SIG-M5 treated with dmso at 0.1 percent for 504 hours (cell line): Measurements from ENCODE around the gene TEC.
A peak's percentile ranks its signal among the peaks of the same experiment; 100 is the strongest.
"Not testable (repeated sequence)": the region's sequence is repeated elsewhere in the genome, so short reads cannot be mapped to it uniquely, and the experiment has no call there.

ENCODE experiments used
- DNase-seq: peaks from one replicate; lab custom pipeline; 2025; ENCODE audit not compliant: unreplicated experiment; lab: John Stamatoyannopoulos, UW

The TEC gene

GRCh38 chr4:48243429-48243828, 26.2 kb downstream of the TEC start:
- no peak for DNase-seq

- no peak for DNase-seq
Measured at GRCh38 chr4:48242511-48243195, 27.0 kb downstream of the TEC start.

GRCh38 chr4:48241731-48242130, 27.9 kb downstream of the TEC start:
- no peak for DNase-seq

GRCh38 chr4:48237996-48238645, 31.5 kb downstream of the TEC start:
- DNase-seq, result no peak

GRCh38 chr4:48235050-48235449, 34.6 kb downstream of the TEC start:
- no peak for DNase-seq

GRCh38 chr4:48234575-48234974, 35.1 kb downstream of the TEC start:
- DNase-seq, result no peak

GRCh38 chr4:48228949-48229348, 40.7 kb downstream of the TEC start:
- DNase-seq, result no peak

GRCh38 chr4:48227662-48228061, 42.0 kb downstream of the TEC start:
- DNase-seq, result peak; percentile 50

- DNase-seq, result no peak
Measured at GRCh38 chr4:48226199-48226598, 43.4 kb downstream of the TEC start.

- DNase-seq, result no peak
Measured at GRCh38 chr4:48225368-48226141, 44.1 kb downstream of the TEC start.

GRCh38 chr4:48224606-48225005, 45.0 kb downstream of the TEC start:
- no peak for DNase-seq

- no peak for DNase-seq
Measured at GRCh38 chr4:48223633-48224295, 45.9 kb downstream of the TEC start.

- no peak for DNase-seq
Measured at GRCh38 chr4:48222491-48222890, 47.1 kb downstream of the TEC start.

- DNase-seq, result not testable (repeated sequence)
Measured at GRCh38 chr4:48219430-48219829, 50.2 kb downstream of the TEC start.

- no peak for DNase-seq
Measured at GRCh38 chr4:48216563-48216962, 53.1 kb downstream of the TEC start.

- DNase-seq, result no peak
Measured at GRCh38 chr4:48215977-48216376, 53.7 kb downstream of the TEC start.

- peak; percentile 82 for DNase-seq
Measured at GRCh38 chr4:48212165-48212564, 57.5 kb downstream of the TEC start.

GRCh38 chr4:48210966-48211328, 58.7 kb downstream of the TEC start:
- DNase-seq, result no peak

- DNase-seq, result no peak
Measured at GRCh38 chr4:48205626-48206025, 64.0 kb downstream of the TEC start.

GRCh38 chr4:48205107-48205506, 64.5 kb downstream of the TEC start:
- DNase-seq, result no peak

GRCh38 chr4:48203819-48204218, 65.8 kb downstream of the TEC start:
- DNase-seq, result no peak
